DMS53 treated with DMSO at 0.1 percent for 48 hours (cell line): ENCODE measurements around the gene SLC9A8.
A peak's percentile ranks its signal among the peaks of the same experiment; 100 is the strongest.

Experiments
- DNase-seq: peaks from one replicate; lab custom pipeline; 2025; ENCODE audit not compliant: unreplicated experiment; lab: John Stamatoyannopoulos, UW

Gene SLC9A8

DNA sequence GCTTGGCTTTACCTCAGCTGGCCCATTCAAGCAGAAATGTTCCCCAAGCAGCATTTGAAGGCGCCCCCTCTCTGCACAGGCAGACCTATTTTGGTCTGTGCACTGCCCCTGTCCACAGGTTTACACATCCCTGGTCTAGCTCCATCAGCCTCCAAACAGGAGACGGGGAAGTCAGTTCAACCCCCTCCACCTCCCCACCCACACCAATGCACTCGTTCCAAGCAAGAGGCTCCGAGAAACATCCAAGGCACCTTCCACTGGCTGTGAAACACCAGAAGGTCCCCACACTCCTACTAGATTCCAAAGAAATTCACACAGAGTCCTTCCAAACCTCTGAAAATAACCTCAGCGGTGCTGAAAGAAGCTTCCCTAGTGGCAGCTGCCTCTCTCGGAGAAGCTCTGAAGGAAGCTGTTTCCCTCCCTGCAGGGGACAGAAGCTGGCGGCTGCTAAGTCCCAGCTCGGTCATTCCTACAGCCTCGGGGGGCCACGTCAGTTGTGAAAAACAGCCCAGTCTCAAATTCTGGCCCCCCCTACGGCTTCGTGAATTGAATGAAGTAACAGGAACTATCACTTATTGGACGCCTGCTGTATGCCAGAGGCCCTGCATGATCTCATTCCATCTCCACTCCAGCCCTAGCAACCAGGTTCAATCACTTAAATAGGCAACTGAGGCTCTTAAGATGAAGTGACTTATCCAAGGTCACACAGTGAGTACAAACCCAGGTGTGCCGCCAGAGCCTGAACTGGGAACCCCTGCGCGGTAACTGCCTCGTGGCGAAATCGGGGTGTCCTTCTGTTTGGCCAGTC is 101.9 kb downstream of the SLC9A8 start:
- no peak for DNase-seq

DNA sequence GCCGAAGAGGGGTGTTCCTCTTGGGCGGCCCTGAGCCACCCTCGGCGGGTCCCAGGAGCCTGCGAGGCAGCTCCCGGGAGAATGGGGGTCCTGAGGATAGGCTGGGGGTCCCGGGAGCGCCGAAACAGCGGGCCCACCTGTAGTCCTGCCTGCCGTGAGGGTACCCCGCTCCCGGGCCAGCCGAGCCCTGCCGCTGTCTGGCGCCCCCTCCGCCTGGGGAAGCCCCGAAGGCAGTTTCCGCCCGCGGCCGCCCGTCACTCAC is 102.4 kb downstream of the SLC9A8 start:
- no peak for DNase-seq

DNA sequence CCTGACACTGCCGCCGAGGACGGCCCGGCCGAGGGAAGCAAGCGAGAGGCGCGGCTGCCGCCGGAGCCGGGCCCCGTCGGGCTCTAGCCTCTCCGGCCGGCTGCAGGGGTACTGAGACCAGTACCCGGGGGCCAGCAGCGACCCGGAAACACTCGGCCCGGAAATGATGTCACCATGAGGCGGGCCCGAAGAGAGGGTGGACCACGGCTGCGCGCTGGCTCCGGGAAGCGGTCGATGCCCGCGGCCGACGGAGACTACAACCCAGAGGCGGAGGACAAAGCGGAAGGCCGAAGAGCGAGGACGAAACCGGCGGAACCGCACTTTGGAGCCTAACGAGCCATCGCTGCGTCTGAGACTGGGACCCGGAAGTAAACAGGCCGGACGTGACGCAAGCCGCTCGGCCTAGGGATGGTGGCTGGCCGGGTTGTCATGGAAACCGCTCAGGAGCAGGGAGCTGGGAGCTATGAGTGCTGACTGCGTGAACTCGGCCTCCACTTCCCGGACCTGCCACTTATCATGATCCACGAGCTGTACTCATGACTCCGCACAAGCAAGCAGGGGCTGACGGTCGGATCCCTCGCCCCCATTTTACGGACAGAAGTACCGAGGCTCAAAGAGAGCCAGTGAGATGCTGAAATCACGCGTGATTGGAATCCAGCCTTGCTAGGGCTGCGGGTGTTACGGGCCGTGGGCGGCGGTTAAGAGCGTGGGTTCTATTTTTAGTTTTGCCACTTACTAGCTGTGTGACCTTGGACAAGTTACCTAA is 102.9 kb downstream of the SLC9A8 start, which contains the start of gene SPATA2:
TSS of gene SPATA2 (minus strand) at position 150 of the 766 bp plus-strand sequence. CDS start 7,039 bp downstream, outside the sequence.
- DNase-seq: peak; percentile 94

DNA sequence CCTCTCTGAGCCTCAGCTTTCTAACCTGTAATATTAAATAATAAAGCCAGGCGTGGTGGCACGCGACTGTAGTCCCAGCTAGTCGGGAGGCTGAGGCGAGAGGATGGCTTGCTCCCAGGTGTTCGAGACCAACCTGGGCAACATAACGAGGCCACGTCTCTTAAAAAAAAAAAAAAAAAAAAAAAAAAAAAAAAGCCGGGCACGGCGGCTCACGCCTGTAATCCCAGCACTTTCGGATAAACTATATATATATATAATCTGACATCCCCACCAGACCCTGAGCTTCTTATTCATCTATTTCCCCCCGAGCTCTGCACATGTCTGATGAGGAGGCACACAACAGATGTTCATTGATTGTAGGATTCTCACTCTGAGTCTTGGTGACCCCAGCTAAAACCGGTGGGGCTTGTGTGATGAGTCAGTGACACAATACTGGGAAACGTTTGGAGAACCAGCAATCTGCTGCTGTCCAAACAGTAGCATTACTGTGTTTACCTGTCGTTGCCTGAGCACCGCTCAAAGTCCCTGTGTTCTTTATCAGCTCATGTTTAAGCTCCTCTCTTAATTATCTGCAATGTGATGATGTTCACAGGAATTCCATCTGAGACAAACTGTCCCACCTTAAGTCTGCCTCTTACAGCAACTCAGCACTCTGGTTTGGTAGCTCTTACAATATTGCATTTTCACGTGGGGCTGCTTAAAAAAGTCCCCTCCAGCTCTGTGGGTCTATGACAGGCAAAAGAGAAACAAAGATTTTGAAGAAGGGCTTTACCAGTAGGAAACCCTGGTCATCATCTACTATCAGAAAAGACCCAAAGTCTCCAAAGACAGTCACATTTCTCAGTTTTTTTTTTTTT is 103.7 kb downstream of the SLC9A8 start:
- peak; percentile 97 for DNase-seq

DNA sequence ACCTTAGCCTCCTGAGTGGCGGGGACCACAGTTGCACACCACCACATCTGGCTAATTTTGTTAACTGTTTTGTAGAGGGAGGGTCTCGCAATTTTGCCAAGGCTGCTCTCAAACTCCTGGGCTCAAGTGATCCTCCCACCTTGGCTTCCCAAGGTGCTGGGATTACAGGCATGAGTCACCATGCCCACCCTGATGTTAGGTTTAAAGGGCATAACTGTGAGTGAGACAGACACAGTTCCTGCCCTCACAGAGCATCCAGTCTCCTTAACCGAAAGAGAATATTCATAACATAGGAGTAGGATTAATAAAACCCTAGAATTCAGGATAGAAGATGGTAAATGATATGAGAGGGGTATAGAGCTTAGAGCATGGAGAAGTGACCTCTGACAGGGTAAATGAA is 105.8 kb downstream of the SLC9A8 start:
- DNase-seq: no peak

DNA sequence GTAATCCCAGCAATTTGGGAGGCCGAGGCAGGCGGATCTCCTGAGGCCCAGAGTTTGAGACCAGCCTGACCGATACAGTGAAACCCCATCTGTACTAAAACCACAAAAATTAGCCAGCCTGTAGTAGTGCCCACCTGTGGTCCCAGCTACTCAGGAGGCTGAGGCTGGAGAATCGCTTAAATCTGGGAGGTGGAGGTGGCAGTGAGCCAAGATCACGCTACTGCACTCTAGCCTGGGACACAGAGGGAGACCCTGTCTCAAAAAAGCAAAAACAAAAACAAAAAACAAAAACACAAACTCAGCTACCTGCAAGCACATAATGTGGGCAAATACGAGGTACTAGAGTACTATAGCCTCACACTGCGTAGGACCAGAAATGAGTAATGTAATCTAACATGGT is 106.4 kb downstream of the SLC9A8 start:
- DNase-seq: no peak

DNA sequence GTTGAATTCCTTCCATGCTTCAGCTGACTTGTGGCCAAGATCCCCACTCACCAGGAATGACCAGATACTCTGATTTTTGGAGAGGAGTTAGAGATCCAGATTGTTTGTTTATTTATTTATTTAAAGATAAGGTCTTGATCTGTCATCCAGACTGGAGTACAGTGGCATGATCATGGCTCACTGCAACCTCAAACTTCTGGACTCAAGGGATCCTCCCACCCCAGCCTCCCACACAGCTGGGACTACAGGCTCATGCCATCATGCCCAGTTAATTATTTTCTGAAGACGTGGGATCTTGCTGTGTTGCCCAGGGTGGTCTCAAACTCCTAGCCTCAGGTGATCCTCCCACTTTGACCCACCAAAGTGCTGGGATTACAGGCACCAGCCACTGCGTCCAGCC is 106.8 kb downstream of the SLC9A8 start:
- no peak for DNase-seq

DNA sequence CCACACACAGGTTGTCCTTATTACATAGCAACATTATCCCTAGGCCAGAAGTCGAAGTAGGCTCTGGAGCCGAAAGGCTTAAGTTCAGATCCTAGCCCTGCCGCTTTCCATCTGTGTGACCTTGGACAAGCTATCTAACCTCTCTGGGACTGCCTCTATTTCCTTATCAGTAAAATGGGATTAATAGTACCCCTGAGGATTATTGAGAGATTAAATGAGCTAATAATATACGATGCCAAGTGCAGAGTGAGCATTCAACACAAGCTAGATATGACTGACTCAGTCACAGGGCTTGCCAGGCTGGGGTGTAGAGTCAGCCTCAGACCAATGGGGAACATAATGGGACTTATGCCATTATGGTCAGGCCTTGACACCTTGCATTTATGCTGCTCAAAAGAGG is 111.6 kb downstream of the SLC9A8 start:
- no peak for DNase-seq

DNA sequence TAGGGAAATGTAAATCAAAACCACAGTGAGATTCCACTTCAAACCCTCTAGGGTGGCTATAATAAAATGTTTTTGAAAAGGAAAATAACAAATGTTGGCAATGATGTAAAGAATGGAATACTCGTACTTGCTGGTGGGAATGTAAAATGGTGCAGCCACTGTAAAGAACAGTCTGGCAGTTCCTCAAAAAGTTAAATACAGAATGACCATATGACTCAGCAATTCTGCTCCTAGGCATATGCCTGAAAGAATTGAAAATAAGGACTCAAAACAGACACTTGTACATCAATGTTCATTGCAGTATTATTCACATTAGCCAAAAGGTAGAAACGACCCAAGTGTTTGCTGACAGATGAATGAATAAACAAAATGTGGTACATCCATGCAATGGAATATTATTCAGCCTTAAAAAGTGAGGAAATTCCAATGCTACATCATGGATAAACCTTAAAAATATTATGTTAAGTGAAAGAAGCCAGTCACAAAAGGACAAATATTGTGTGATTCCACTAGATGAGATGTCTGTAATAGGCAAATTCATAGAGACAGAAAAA is 113.3 kb downstream of the SLC9A8 start:
- DNase-seq: no peak

DNA sequence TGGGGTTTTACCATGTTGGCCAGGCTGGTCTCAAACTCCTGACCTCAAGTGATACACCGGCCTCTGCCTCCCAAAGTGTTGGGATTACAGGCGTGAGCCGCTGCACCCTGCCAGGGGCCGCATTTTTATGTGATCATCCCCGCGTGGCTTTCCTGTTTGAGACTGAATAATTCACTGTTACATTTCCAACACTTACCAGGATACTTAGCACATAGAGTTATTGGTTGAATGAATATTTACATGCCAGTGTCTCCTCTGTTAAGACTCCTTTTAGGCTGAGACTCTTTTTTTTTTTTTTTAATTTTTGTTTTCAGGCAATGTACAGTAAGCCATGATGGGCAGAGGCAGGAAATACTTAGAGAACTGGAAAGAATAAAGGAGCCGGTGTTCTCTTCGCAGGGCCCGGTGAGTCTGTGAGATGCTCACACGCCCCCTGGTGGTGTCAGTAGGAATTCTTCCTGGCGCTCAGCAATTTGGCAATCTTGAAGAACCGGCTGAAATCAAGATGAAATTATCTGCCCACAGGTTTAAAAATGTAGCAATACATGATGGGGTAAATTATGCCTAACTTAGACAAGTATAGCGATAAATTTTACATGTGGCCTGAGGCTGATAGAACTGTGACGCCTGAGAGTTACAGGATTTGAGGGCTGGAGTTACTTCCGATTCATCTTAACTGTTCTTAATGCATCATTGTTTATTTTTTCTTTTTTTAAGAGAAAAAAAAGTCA is 115.9 kb downstream of the SLC9A8 start:
- DNase-seq: peak; percentile 80

DNA sequence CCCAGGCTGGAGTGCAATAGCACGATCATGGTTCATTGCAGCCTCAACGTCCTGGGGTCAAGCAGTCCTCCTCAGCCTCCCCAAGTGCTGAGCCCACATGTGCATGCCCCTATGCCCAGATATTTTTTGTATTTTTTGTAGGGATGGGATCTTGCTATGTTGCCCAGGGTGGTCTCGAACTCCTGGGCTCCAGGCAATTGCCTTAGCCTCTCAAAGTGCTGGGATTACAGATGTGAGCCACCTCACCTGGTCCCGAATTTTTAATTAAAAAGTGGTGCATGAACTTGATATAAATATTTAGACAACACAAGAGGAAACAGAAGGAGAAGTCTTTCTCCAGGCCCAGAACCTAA is 116.5 kb downstream of the SLC9A8 start:
- DNase-seq: no peak

DNA sequence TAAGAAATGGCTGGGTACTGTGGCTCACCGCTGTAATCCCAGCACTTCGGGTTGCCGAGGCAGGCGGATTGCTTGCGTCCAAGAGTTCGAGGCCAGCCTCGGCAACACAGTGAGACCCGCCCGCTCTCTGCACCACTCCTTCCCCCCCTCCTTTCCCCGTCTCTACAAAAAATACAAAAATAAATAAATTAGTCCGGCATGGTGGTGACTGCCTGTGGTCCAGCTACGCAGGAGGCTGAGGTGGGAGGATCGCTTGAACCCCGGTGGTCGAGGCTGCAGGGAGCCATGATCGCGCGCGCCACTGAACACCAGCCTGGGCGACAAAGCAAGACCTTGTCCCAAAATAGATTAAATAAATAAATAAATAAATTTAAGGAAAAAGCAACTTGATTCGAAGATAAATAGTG is 123.1 kb downstream of the SLC9A8 start:
- no peak for DNase-seq

DNA sequence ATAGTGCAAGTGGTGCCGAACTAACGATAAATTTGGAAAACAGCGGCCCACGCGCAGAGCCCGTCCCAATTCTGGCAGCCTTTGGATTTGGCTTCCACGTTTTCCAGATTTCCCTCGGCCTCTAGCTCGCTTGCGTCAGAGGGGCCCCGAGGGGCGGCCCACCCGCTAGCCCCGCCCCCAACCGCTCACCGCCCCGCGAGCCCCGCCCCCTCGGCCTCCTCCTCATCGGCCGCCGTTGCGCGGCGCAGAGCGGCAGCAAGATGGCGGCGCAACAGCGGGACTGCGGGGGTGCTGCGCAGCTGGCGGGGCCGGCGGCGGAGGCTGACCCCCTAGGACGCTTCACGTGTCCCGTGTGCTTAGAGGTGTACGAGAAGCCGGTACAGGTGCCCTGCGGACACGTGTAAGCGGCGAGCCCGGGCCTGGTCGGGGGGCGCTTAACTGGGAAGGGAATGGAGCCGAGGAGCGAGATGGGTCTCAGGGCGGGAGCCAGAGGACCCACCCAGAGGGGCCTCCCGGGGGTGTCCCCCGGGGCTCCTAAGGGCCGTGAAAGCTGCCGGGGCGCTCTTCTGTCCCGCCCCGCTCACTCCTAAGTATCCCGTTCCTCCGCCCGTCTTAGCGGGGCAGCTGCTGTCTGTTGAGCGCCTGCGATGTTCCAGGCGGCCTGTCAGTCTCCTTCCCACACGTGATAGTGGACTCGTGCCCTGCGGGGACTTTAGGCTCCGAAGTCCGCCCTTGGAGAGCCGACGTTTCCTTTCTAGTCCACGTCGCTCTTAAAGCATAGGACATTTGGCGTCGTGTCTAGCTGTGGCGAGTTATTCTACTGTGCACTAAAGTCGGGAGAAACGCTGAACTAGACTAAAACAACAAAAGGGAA is 123.8 kb downstream of the SLC9A8 start, which contains the start of gene RNF114:
TSS of gene RNF114 (plus strand) at position 245 of the 874 bp plus-strand sequence. CDS start at position 261, 16 bp downstream.
- DNase-seq: peak; percentile 74

DNA sequence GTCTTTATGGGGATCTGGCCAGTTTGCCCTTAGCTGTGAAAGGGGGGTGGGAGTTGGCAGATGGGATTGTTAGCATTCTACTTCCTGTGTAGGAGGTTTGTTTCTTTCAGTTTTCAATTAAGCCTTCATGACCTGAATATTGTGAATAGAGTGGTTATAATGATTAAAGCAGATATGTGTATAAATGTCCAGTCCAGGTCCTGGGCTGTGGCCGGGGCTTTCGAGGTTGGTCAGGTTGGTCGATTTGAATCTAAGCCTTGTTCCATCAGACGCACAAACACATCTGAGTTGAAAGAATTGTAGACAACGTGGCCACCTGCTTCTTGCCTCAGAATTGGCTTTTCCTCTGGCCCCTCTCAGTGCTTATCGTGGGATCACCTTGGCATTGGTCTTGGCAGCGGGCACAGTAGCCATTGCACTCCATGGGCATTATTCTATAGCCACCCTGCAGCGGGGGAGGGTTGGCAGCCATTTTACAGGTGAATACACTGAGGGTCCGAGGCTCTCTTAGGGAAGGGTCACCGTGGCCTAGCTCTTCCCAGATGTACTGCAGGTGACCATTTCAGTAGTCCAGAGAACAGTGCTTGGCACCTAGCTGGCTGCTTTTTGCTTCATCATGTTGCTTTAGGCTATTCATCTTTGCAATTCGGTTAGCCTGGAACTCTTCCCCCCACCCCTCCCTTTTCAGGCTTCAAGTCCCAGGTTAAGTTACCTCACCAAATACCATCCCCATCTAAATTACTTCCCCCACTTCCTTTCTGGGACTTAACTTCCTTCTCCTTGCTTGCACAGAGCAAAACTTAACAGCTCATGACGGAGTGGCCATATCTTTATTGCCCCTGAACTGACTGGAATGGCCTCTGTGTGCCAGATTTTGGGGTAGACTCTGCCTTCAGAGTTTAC is 124.7 kb downstream of the SLC9A8 start:
- no peak for DNase-seq

DNA sequence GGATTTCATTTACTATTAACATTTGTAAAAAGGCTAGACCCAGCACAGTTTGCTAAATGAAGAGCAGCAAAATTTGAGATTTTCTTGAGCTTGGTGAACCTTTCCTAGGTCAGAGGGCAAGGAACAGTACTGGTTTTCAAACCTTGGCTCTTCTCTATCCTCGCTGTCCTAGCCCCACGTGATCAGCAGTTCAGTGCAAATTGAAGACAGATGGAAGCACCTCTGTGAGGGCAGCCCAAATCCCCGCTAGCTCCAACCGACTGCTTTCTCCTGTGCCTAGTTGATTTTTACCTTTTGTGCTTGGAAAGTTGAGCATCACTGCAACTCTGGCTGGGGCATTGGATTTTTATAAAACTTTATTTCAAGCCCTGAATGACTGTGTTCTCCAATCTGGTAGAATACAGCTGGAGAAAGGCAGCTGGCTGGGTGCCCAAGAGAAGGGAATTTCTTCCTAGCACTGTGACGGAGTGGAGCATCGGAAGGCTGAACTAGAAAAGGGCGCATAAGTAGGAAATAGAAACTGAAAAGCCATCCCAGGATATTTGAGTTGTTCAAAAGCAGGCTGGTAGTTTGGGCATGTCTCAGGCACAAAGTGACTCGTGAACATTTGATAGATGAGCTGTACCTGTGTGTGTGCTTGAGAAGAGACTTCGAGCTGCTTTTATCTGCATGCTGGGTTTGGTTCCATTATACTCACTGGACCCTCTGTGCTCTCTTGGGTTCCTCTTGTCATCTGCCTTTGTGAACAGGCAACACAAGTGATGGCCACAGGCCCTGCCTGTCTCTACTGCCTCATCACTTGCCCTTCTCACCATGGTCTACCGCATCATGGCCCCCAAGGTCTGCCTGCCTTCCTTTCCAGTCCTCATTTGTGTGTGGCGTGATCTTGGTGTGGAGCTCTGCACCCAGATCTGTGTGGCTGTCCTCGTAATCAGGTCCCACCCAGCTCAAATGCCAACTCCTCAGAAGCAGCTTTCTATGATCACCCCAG is 125.8 kb downstream of the SLC9A8 start:
- no peak for DNase-seq

DNA sequence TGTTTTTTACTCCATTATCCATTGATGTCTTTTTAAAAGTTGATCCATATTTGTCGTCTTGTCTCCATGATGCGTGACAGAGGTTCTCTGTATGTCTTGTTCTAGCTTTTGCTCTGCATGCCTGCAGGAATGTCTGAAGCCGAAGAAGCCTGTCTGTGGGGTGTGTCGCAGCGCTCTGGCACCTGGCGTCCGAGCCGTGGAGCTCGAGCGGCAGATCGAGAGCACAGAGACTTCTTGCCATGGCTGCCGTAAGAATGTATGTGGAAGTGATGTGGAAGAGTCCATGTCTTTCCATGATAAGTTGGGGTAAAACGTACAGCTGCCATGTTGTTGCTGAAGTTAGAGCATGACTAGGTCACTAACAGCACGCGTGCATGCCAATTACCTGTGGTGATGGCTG is 128.8 kb downstream of the SLC9A8 start:
- DNase-seq: no peak
